ENCODE results near the gene ITGA2. TPM values are rescaled to one million over a fixed set of nuclear protein-coding genes. Genes with fewer than 3 reads are reported as not detected.
"Not testable (repeated sequence)": the region's sequence is repeated elsewhere in the genome, so short reads cannot be mapped to it uniquely, and the experiment has no call there.

The ITGA2 gene
- total RNA-seq, 1 experiment from 2014 or later = 1.8 TPM

DNA sequence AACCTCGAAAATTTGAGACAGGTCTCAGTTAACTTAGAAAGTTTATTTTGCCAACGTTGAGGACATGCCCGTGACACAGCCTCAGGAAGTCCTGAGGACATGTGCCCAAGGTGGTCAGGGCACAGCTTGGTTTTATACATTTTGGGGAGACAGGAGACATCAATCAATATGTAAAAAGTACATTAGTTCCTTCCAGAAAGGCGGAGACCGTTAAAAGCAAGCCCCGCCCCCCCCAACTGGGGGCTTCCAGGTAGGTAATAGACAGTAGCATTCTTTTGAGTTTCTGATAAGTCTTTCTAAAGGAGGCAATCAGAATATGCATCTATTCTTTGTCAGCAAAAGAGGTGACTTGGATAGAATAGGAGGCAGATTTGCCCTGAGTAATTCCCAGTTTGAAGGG lies 121.0 kb downstream of the ITGA2 start:
- in situ Hi-C loops (cut with HindIII; ENCODE audit: low pct_unique_long_range_greater_than_20kb, low sequenced_read_pairs) = no loop called here
- no peak for DNase-seq (ENCODE audit: low read depth)

DNA sequence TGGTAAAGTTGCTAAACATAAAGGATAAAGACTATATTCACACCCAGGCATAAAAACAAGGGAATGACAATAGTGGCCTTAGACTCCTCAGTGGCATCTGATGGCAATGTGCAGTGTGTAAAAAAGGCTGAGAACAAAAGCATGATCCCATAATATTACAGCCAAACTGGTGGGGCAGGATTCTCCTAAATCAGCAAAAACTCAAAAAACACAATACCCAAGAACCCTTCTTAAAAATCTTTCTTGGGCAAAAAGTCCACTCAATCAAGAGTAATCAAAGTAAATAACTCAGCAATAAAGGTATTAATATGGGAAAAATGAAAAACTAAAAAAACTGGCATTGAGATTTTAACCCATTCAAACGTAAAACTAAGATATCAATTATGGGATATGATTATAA lies 122.0 kb downstream of the ITGA2 start:
- no peak for DNase-seq (ENCODE audit: low read depth)
- in situ Hi-C loops (cut with HindIII; ENCODE audit: low pct_unique_long_range_greater_than_20kb, low sequenced_read_pairs) = no loop called here

DNA sequence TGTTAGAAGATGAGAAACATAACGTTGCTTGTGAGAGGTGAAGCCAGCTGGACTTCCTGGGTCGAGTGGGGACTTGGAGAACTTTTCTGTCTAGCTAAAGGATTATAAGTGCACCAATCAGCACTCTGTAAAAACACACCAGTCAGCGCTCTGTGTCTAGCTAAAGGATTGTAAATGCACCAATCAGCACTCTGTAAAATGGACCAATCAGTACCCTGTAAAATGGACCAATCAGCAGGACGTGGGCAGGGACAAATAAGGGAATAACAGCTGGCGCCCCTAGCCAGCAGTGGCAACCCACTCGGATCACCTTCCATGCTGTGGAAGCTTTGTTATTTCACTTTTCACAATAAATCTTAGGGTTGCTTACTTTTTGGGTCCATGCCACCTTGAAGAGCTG lies 123.2 kb downstream of the ITGA2 start:
- DNase-seq (ENCODE audit: low read depth); in situ Hi-C loops (cut with HindIII; ENCODE audit: low pct_unique_long_range_greater_than_20kb, low sequenced_read_pairs): not testable (repeated sequence)

DNA sequence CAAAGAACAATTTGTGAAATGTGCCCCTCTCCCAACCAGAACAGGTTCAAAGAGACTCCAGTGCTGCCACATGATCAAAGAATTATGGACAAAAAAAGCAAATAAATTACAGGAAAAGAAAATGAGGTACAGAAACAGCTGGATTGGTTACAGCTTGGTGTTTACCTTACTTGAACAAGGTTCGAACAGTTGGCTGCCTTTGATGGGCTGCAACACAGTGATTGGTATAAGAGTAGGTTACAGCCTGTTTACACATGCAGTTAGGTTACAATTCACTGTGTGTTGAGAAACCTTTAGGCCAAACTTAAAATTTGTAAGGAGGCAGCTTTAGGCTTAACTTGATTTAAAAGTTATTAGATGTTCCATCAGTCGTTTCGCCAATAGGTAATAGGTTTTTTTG lies 123.8 kb downstream of the ITGA2 start:
- no peak for DNase-seq (ENCODE audit: low read depth)
- in situ Hi-C loops (cut with HindIII; ENCODE audit: low pct_unique_long_range_greater_than_20kb, low sequenced_read_pairs) = no loop called here

DNA sequence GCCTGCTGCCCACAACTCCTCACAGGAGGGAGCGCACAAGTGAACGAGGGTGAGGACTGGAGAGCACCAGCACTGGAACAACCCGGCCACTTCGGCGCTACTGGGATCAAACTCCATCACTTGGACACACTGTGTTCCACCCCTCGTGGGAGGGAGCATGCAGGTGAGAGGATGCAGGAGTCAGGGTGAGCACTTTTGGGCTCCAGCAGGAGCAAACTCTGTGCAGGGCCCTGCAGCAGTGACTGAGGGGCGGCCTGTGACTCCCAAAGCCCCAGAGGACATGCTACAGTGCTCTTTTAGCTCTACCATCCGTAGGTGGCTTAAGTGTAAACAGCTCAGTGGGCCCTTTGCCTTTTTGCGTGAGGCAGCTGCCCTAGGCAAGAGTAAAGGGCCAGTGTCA lies 124.8 kb downstream of the ITGA2 start:
- in situ Hi-C loops (cut with HindIII; ENCODE audit: low pct_unique_long_range_greater_than_20kb, low sequenced_read_pairs) = no loop called here

DNA sequence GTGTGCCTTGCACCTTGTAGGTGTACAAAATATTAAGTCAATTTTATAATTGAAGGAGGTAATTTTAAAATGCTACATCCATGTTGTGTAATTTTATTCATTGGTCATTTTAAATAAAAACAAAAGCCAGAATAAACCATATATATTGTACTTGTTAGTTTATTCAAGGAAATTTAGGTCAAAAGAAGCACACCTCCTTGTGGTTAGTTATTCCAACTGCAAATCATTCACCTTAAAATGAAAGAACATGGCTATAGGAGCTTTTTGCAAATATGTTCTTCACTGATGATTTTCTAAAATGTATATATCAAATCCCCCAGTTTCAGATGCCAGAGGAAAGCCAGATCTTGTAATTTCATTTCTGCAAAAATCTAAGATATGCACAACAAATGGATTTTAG lies 125.8 kb downstream of the ITGA2 start:
- in situ Hi-C loops (cut with HindIII; ENCODE audit: low pct_unique_long_range_greater_than_20kb, low sequenced_read_pairs) = no loop called here
- no peak for DNase-seq (ENCODE audit: low read depth)

More for the DNA sequence above, 124.8 kb downstream of the ITGA2 start:
- DNase-seq (ENCODE audit: low read depth) = no peak

DNA sequence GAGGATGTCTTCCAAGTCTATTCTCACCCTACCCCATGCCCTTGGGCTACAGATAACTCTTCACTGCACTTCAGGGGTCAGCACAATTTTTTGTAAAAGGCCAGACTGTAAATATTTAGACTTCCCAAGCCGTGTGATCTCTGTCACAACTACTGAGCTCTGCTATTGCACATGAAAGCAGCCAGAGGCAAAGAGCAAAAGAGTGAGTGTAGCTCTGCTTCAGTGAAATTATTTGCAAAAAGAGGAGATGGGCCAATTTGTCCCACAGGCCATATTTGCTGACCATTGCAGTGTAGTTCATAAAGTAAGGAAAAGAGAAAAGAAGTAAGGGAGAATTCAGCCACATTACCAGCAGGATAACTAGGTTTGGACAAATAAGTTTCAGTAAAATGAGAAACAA lies 127.4 kb downstream of the ITGA2 start:
- no peak for DNase-seq (ENCODE audit: low read depth)
- in situ Hi-C loops (cut with HindIII; ENCODE audit: low pct_unique_long_range_greater_than_20kb, low sequenced_read_pairs) = no loop called here

DNA sequence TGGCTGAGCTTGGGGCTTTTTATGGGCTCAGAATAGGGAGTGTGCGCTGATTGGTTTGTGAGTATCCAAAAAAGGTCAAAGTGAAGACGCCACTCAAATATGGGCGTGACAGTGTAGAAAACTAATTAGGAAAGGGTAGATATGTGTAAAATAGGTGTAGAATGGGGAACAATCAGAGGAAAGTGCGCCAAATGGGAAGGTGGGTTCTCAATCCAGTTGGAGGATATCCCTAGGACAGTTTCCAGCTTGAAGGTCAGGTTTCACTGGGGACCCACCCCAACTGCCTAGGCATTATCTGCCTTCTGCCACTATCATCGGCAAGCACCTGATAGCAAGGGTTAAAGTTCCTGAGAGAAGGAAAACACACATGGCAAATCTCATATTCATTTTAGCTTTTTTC lies 129.7 kb downstream of the ITGA2 start:
- in situ Hi-C loops (cut with HindIII; ENCODE audit: low pct_unique_long_range_greater_than_20kb, low sequenced_read_pairs) = no loop called here

DNA sequence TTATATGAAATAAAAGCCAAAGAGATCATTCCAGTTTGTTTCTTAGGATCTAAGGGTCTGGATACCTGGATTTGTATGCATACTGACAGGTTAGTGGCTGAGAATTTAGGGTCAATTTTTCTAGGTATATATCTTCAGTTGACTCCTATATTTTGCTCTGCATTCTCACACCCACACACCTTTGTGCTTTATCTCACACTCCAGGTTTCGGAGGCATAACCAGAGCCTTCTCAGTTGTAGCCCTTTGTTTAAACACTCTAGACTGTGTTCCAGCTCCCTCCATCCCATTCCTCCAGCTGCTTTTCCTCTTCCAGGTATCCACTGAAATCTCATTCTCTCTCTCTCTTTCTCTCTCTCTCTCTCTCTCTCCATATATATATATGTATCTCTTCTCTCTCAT lies 131.0 kb downstream of the ITGA2 start:
- DNase-seq (ENCODE audit: low read depth) = no peak
- in situ Hi-C loops (cut with HindIII; ENCODE audit: low pct_unique_long_range_greater_than_20kb, low sequenced_read_pairs) = no loop called here

More for the DNA sequence above, 129.7 kb downstream of the ITGA2 start:
- no peak for DNase-seq (ENCODE audit: low read depth)

DNA sequence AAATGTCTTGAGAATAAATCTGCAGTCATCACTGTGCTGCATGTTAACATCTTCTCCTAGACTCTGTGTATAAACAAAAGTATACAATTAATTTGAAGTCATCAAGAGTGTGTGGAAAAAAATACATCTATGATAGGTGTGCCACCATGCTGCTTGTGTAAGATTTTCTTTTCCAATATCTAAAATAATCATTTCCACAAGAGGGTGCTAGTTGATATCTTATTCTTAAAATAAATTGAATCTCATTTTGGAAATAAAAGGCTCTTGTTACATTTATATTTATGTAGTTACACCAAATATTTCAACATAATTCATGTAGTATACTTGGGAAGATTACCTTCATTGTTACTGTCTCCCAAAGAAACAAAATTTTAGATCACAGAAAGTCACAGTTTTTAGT lies 134.6 kb downstream of the ITGA2 start:
- in situ Hi-C loops (cut with HindIII; ENCODE audit: low pct_unique_long_range_greater_than_20kb, low sequenced_read_pairs) = no loop called here
- no peak for DNase-seq (ENCODE audit: low read depth)

DNA sequence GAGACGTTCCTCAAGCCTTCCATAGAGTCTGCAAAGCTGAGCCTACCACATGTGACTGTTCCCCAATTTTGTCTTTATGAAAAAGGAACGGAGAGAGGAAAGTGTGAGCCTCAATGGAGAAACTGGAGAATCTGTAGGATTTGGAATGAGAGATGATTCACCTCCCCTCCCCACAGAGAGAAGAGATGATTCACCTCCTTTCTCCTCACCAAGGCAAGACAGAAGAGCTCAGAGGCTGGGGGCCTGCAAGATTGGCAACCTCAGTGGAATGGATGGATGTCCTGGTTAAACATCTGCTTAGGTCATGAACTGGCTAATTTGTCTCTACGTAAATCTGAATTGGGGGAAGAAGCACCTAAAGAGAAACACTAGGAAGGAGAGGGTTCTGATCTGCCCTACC lies 137.4 kb downstream of the ITGA2 start:
- in situ Hi-C loops (cut with HindIII; ENCODE audit: low pct_unique_long_range_greater_than_20kb, low sequenced_read_pairs) = no loop called here
- no peak for DNase-seq (ENCODE audit: low read depth)

DNA sequence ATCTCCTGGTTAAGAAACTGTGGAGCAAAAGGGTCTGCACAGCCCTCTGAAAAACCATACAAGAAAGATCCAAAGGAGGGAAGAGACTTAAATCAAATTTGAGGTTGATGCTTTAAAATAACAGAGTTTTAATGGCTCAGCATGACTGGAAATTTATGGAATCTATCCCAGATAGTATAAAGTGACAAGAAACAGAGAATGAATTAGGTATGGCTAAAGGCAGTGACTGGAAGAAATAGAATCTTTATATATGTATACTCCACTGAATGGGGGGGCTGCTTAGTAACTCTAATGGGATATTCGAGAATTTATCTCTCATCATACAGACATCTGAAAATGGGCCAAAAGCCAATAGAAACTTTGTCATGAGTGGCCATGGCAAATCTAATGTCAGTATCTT lies 138.0 kb downstream of the ITGA2 start:
- in situ Hi-C loops (cut with HindIII; ENCODE audit: low pct_unique_long_range_greater_than_20kb, low sequenced_read_pairs) = no loop called here
- no peak for DNase-seq (ENCODE audit: low read depth)

DNA sequence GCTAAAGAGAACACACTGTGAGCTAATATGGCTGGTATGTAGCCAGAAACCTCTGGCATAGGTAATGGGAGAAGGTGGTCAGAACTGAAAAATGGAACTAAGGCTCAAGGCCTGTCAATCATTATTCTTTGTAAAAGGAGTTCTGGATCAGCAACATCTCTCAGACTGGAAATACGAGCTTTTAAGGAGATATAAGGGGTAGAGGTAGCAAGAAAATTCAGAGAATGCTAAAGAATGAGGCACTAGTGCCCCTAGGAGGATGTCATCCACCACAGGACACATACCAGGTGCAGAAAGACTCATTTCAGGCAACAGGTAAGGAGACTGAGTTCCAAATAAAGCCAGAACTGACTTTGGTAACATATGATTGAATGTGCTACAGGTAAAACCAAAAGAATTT lies 139.3 kb downstream of the ITGA2 start:
- in situ Hi-C loops (cut with HindIII; ENCODE audit: low pct_unique_long_range_greater_than_20kb, low sequenced_read_pairs) = no loop called here
- no peak for DNase-seq (ENCODE audit: low read depth)

DNA sequence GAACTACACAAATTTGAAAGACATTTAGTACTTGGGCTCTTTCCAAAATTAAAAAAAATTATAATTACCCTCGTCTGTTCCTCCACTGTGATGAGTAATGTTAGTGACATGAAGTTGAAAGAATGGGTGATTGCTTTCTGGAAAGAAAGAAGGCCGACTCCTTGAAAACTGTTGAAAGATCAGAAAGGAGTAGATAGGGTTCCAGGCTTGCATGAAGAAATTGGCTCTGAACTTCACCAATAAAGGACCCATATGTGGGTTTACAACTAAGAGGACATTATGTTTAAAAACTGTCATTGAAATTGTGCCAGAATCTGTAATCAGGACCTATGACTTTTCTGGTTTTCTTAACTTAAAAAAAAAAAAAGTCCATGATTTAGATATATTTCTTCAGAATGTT lies 141.1 kb downstream of the ITGA2 start:
- in situ Hi-C loops (cut with HindIII; ENCODE audit: low pct_unique_long_range_greater_than_20kb, low sequenced_read_pairs) = no loop called here
- no peak for DNase-seq (ENCODE audit: low read depth)

DNA sequence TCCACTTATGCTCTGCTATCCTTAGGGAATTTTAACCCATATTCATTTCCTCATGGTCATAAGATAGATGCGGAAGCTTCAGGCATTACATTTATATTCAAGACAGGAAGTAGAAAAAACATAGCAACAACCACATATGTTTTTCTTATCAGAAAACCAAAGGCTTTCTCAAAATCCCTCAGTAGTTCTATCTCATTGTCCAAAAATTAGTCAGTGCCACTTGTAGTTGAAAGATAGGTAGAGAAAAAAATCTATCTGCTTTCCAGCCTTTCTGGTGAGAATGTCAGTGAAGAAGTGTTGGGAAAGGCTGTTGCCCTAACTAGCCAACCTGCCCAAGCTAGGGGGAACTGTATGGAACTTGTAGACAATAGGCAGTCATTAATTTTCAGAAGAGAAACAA lies 143.9 kb downstream of the ITGA2 start:
- in situ Hi-C loops (cut with HindIII; ENCODE audit: low pct_unique_long_range_greater_than_20kb, low sequenced_read_pairs) = no loop called here

More for the DNA sequence above, 143.9 kb downstream of the ITGA2 start:
- no peak for DNase-seq (ENCODE audit: low read depth)

Other genes with a start within 250 kb of the ITGA2 start
- 9.6 and 42.3 TPM in 2 replicates for gene ITGA1, start 201.4 kb upstream of the ITGA2 start, total RNA-seq (2014; rRNA removed; shearing (Covaris generic); ENCODE audit: low replicate concordance)
- gene PELO, start 201.4 kb upstream of the ITGA2 start, total RNA-seq (2014; rRNA removed; shearing (Covaris generic); ENCODE audit: low replicate concordance) = 35.8 and 37.4 TPM in 2 replicates
- gene MOCS2, start 120.4 kb downstream of the ITGA2 start, total RNA-seq (2014; rRNA removed; shearing (Covaris generic); ENCODE audit: low replicate concordance) = 32.4 and 44.1 TPM in 2 replicates